HCT116 (cell line): ENCODE measurements around the gene NDE1. TPM values are rescaled to one million over a fixed set of nuclear protein-coding genes. Genes with fewer than 3 reads are reported as not detected.
A peak's percentile ranks its signal among the peaks of the same experiment; 100 is the strongest.

ENCODE experiments used
- ATAC-seq: fragments of 200-7000 bp; cut with Tn5 transposase; 2 replicates; pipeline ENCODE4 v1.9.1; 2020; ENCODE audit warnings: mild to moderate bottlenecking, moderate library complexity
- BruUV-seq: library from RNA; stranded (reverse); fragments of 400-500 nt; replicated peaks from 2 replicates; lab custom pipeline; 2021; lab: Mats Ljungman, UMichigan
- CTCF ChIA-PET: fragments of 300-600 bp; sonication (Branson Sonifier 250); formaldehyde crosslinking; loops from one replicate; lab custom pipeline; 2021; ENCODE audit warnings: antibody characterized with exemption; lab: Charles Lee
- POLR2A ChIA-PET: fragments of 300-600, 350-600 bp; sonication (Branson Sonifier 250); formaldehyde crosslinking; loops from one replicate; lab custom pipeline; 2021; ENCODE audit warnings: antibody characterized with exemption; lab: Charles Lee
- RAD21 ChIA-PET, 2 experiments: fragments of 300-600 bp; sonication (Branson Sonifier 250); formaldehyde crosslinking; loops; one replicate each; lab custom pipeline; 2023; ENCODE audit warnings: low total read pairs in 2 of 2; ENCODE audit not compliant: uncharacterized antibody in 2 of 2, unreplicated experiment in 2 of 2, low non-redundant PET in 1 of 2; lab: Charles Lee
- DNase-seq: peaks from one replicate; pipeline ENCODE4 v3.0.0-alpha.2; 2010; ENCODE audit warnings: low read depth, low spot score
- H2AFZ ChIP-seq: fragments of 200-600 bp; shearing (Covaris generic), sonication (generic); 2 replicates; pipeline ENCODE4 v1.6.1; 2017; ENCODE audit warnings: low read depth, mixed run types, mixed read lengths, antibody characterized with exemption, low read length; ENCODE audit not compliant: poor library complexity, severe bottlenecking
- H3K27ac ChIP-seq: 2 replicates; pipeline ENCODE4 v1.5.1; 2012; ENCODE audit warnings: low read depth, low read length
- H3K27me3 ChIP-seq: fragments of 200-600 bp; sonication (generic); 2 replicates; pipeline ENCODE4 v1.6.1; 2016; ENCODE audit warnings: mixed run types, low read length, mixed read lengths; ENCODE audit not compliant: insufficient read depth
- H3K36me3 ChIP-seq, 2 experiments: fragments of 200-500 bp in 1 of 2; fragments of 200-600 bp in 1 of 2; sonication (Bioruptor generic) in 1 of 2; sonication (generic) in 1 of 2; 2 replicates each; pipeline versions ENCODE4 v1.5.1 to v1.6.1; 2014 to 2016; ENCODE audit warnings: low read length in 2 of 2, inconsistent platforms in 1 of 2, mixed read lengths in 1 of 2, mixed run types in 1 of 2; ENCODE audit not compliant: insufficient read depth in 2 of 2, control insufficient read depth in 1 of 2
- H3K4me1 ChIP-seq, 2 experiments: fragments of 200-600 bp in 1 of 2; sonication (generic) in 1 of 2; 2 replicates each; pipeline versions ENCODE4 v1.5.1 to v1.6.1; 2012 to 2017; ENCODE audit warnings: low read length in 2 of 2, inconsistent platforms in 1 of 2, mild to moderate bottlenecking in 1 of 2, mixed read lengths in 1 of 2, mixed run types in 1 of 2, moderate library complexity in 1 of 2; ENCODE audit not compliant: insufficient read depth in 2 of 2, control insufficient read depth in 1 of 2
- H3K4me2 ChIP-seq: fragments of 200-600 bp; sonication (generic); 2 replicates; pipeline ENCODE4 v1.6.1; 2017; ENCODE audit warnings: mixed run types, low read length, mixed read lengths
- H3K4me3 ChIP-seq, 2 experiments: fragments of 200-600 bp in 1 of 2; sonication (generic) in 1 of 2; replicated peaks in 1 of 2; 2 replicates each; pipeline ENCODE4 v1.5.1; 2011 to 2016; ENCODE audit warnings: low read length in 2 of 2, control low read depth in 1 of 2, low read depth in 1 of 2, mild to moderate bottlenecking in 1 of 2, mixed read lengths in 1 of 2, mixed run types in 1 of 2
- H3K79me2 ChIP-seq: fragments of 200-600 bp; sonication (generic); 2 replicates; pipeline ENCODE4 v1.6.1; 2017; ENCODE audit warnings: mild to moderate bottlenecking, mixed run types, low read length, moderate library complexity, mixed read lengths; ENCODE audit not compliant: insufficient read depth
- H3K9ac ChIP-seq: fragments of 200-600 bp; sonication (generic); 2 replicates; pipeline ENCODE4 v1.6.1; 2016; ENCODE audit warnings: low read length, mixed read lengths
- H3K9me2 ChIP-seq: fragments of 200-600 bp; sonication (generic), shearing (Covaris generic); 2 replicates; pipeline ENCODE4 v1.6.1; 2017; ENCODE audit warnings: mixed run types, mild to moderate bottlenecking, moderate library complexity; ENCODE audit not compliant: insufficient read depth
- H3K9me3 ChIP-seq, 2 experiments: fragments of 200-500 bp in 1 of 2; fragments of 200-600 bp in 1 of 2; sonication (Bioruptor generic) in 1 of 2; sonication (generic) in 1 of 2; 2 replicates each; pipeline ENCODE4 v1.6.1; 2014 to 2017; ENCODE audit warnings: low read length in 2 of 2, mixed read lengths in 2 of 2, inconsistent platforms in 1 of 2, low read depth in 1 of 2, mild to moderate bottlenecking in 1 of 2, mixed run types in 1 of 2, moderate library complexity in 1 of 2; ENCODE audit not compliant: control insufficient read depth in 1 of 2, insufficient read depth in 1 of 2
- H4K20me1 ChIP-seq: fragments of 200-600 bp; sonication (generic), shearing (Covaris generic); 2 replicates; pipeline ENCODE4 v1.6.1; 2017; ENCODE audit warnings: mixed run types, mild to moderate bottlenecking, moderate library complexity; ENCODE audit not compliant: insufficient read depth
- ATF3 ChIP-seq: IDR thresholded peaks from 2 replicates; pipeline ENCODE4 v1.6.1; 2012
- CBX3 ChIP-seq: IDR thresholded peaks from 2 replicates; pipeline ENCODE4 v1.6.1; 2012; ENCODE audit warnings: low read depth
- CTCF ChIP-seq, 3 experiments: fragments of 200-600 bp in 1 of 3; sonication (generic) in 1 of 3; IDR thresholded peaks in 2 of 3; conservative IDR thresholded peaks in 1 of 3; 2 replicates each; pipeline ENCODE4 v1.5.1; 2012 to 2017; ENCODE audit warnings: low read depth in 2 of 3, low read length in 2 of 3, antibody characterized with exemption in 1 of 3, borderline replicate concordance in 1 of 3, control low read depth in 1 of 3, mild to moderate bottlenecking in 1 of 3, mixed read lengths in 1 of 3, mixed run types in 1 of 3, moderate library complexity in 1 of 3; ENCODE audit not compliant: insufficient read depth in 1 of 3
- EZH2phosphoT487 ChIP-seq: fragments of 200-600 bp; IDR thresholded peaks from 2 replicates; pipeline ENCODE4 v1.6.1; 2018; ENCODE audit warnings: antibody characterized with exemption, borderline replicate concordance
- FOSL1 ChIP-seq: IDR thresholded peaks from 2 replicates; pipeline ENCODE4 v1.6.1; 2012; ENCODE audit warnings: low read depth
- JUND ChIP-seq: IDR thresholded peaks from 2 replicates; pipeline ENCODE4 v1.6.1; 2012
- POLR2AphosphoS5 ChIP-seq: IDR thresholded peaks from 2 replicates; pipeline ENCODE4 v1.6.1; 2011; ENCODE audit warnings: mild to moderate bottlenecking, low read depth, low read length, moderate library complexity
- SIN3A ChIP-seq: IDR thresholded peaks from 2 replicates; pipeline ENCODE4 v1.6.1; 2012; ENCODE audit warnings: low read depth
- SP1 ChIP-seq: IDR thresholded peaks from 2 replicates; pipeline ENCODE4 v1.6.1; 2012; ENCODE audit warnings: low read depth
- SRF ChIP-seq: IDR thresholded peaks from 2 replicates; pipeline ENCODE4 v1.6.1; 2012; ENCODE audit warnings: low read depth
- ZFX ChIP-seq: fragments of 450-650 bp; IDR thresholded peaks from 2 replicates; pipeline ENCODE4 v1.6.1; 2017
- ZNF274 ChIP-seq: fragments of 200-500 bp; sonication (Bioruptor generic); IDR thresholded peaks from 2 replicates; pipeline ENCODE4 v1.6.1; 2014; ENCODE audit warnings: mild to moderate bottlenecking, low read depth, low read length, inconsistent platforms
- intact Hi-C: fragments of 100-400 bp; cut with micrococcal nuclease; formaldehyde crosslinking; loops from 2 replicates; pipeline ENCODE4 v1.10.0; 2022
- total RNA-seq: library from RNA; stranded (reverse); gene quantifications from one replicate; pipeline ENCODE4 v1.2.1, GENCODE V29; 2021; ENCODE audit not compliant: unreplicated experiment

NDE1 gene
- total RNA-seq, 1 experiment from 2014 or later: 103 TPM

- no TSS peak for BruUV-seq
- CTCF ChIA-PET: interaction anchor here (1.9 kb wide), 1 partner anchor 10 kb away, joined by 6 read pairs; no protein-coding TSS in a partner anchor
- Histone ChIP-seq H3K27me3 (no peaks in the 10 kb centered on the region), H3K79me2 (no peaks in the 10 kb centered on the region), H3K9ac (no peak overlapping the region), H3K9me3 (no peaks in the 10 kb centered on the region), H4K20me1 (no peaks in the 10 kb centered on the region), H2AFZ (no peak overlapping the region), H3K9me2 (no peaks in the 10 kb centered on the region), H3K4me3 (no peak overlapping the region), H3K4me1 (no peaks in the 10 kb centered on the region; a peak in 1 of 4 replicates), H3K27ac (no peak overlapping the region)
- intact Hi-C loops: no loop called here
- RAD21 ChIA-PET: no interaction called here
- DNase-seq: peak; percentile 50
- TF ChIP-seq POLR2AphosphoS5 (no peak), ZFX (no peak), CBX3 (0 out of 2 replicates have a peak, but pooled peaks have one; percentile 18), SP1 (peak; percentile 45), EZH2phosphoT487 (no peak), ZNF274 (no peak), SRF (no peak), FOSL1 (no peak), SIN3A (no peak)
- TF ChIP-seq, all 23 proteins: peak for 2
- ATAC-seq: peak; percentile 49; the same call in 1 of the 2 replicates
- POLR2A ChIA-PET: interaction anchor here (1.0 kb wide), 1 partner anchor 113 kb away, joined by 3 read pairs; the partner anchor contains the start of gene CEP20
- Histone ChIP-seq H3K4me2 (no peak overlapping the region), H3K36me3 (no peaks in the 10 kb centered on the region)
Observed at GRCh38 chr16:15775209-15775608, 125.2 kb downstream of the NDE1 start.

GRCh38 chr16:15775663-15776304 lies 125.7 kb downstream of the NDE1 start:
- no peak overlapping the region for H3K4me2 ChIP-seq
- ChIA-PET CTCF (interaction anchor here (1.9 to 2.9 kb wide), 2 partner anchors 10 to 46 kb away, joined by 6 to 38 read pairs; no protein-coding TSS in a partner anchor), RAD21 (no interaction called here), POLR2A (interaction anchor here (1.0 kb wide), 1 partner anchor 113 kb away, joined by 3 read pairs; the partner anchor contains the start of gene CEP20)
- H3K9ac ChIP-seq: no peak overlapping the region
- no peaks in the 10 kb centered on the region for H3K9me3 ChIP-seq
- no peaks in the 10 kb centered on the region; a peak in 1 of 4 replicates for H3K4me1 ChIP-seq
- no peaks in the 10 kb centered on the region for H4K20me1 ChIP-seq
- no peak overlapping the region for H3K4me3 ChIP-seq
- H3K27me3 ChIP-seq: no peaks in the 10 kb centered on the region
- no peak for DNase-seq
- H3K36me3 ChIP-seq: no peaks in the 10 kb centered on the region
- intact Hi-C loops: no loop called here
- BruUV-seq: no TSS peak
- no peak overlapping the region for H2AFZ ChIP-seq
- no peak overlapping the region for H3K27ac ChIP-seq
- H3K79me2 ChIP-seq: no peaks in the 10 kb centered on the region
- ATAC-seq: no peak
- no peak for TF ChIP-seq POLR2AphosphoS5
- no peak for TF ChIP-seq SP1
- no peak for TF ChIP-seq JUND
- no peak for TF ChIP-seq CBX3
- no peak for TF ChIP-seq CTCF (IDR thresholded peaks at IDR 0.05 in 2 of 3, conservative IDR thresholded peaks at IDR 0.05 in 1 of 3; ENCODE audit: borderline replicate concordance in 1 of 3, insufficient read depth in 1 of 3, low read depth in 2 of 3, low read length in 2 of 3)
- TF ChIP-seq ATF3: no peak
- H3K9me2 ChIP-seq: no peaks in the 10 kb centered on the region
